SK-N-SH (cell line): ENCODE results near the gene SPATA6. TPM values are rescaled to one million over a fixed set of nuclear protein-coding genes. Genes with fewer than 3 reads are reported as not detected.

Experiments
- CTCF ChIA-PET: fragments of 300-600, 350-600 bp; formaldehyde crosslinking; extraction: SDS; loops from one replicate; lab custom pipeline; 2021; lab: Yijun Ruan, JAX
- POLR2A ChIA-PET: fragments of 350-600 bp; sonication (Branson Sonifier 250); formaldehyde crosslinking; extraction: SDS; loops from one replicate; lab custom pipeline; 2020; ENCODE audit warnings: antibody characterized with exemption, inconsistent platforms; lab: Yijun Ruan, JAX
- DNase-seq: peaks from one replicate; pipeline ENCODE4 v3.0.0; 2012
- H2AFZ ChIP-seq: fragments of 200-600 bp; sonication (generic); 2 replicates; pipeline ENCODE4 v1.8.1; 2016; ENCODE audit warnings: antibody characterized with exemption, mild to moderate bottlenecking, low read depth
- H3F3A ChIP-seq: fragments of 200-600 bp; sonication (generic); replicated peaks from 2 replicates; pipeline ENCODE3; 2016; ENCODE audit warnings: antibody characterized with exemption, mild to moderate bottlenecking; ENCODE audit not compliant: insufficient read depth
- H3K27ac ChIP-seq, 2 experiments: fragments of 200-500 bp in 1 of 2; fragments of 200-600 bp in 1 of 2; sonication (Bioruptor generic) in 1 of 2; sonication (generic), shearing (Covaris generic) in 1 of 2; 2 replicates each; pipeline versions ENCODE4 v1.5.1 to v1.6.1; 2014 to 2016; ENCODE audit warnings: low read depth in 2 of 2, inconsistent platforms in 1 of 2, low read length in 1 of 2, mild to moderate bottlenecking in 1 of 2, mixed read lengths in 1 of 2
- H3K27me3 ChIP-seq: fragments of 200-600 bp; sonication (generic), shearing (Covaris generic); 2 replicates; pipeline ENCODE4 v1.6.1; 2016; ENCODE audit warnings: mixed run types; ENCODE audit not compliant: insufficient read depth
- H3K36me3 ChIP-seq, 2 experiments: fragments of 200-500 bp in 1 of 2; fragments of 200-600 bp in 1 of 2; sonication (Bioruptor generic) in 1 of 2; sonication (generic) in 1 of 2; replicated peaks in 1 of 2; 2 replicates each; pipeline versions ENCODE3 to v1.5.1; 2014 to 2016; ENCODE audit warnings: low read length in 1 of 2, mild to moderate bottlenecking in 1 of 2; ENCODE audit not compliant: insufficient read depth in 2 of 2, control insufficient read depth in 1 of 2
- H3K4me1 ChIP-seq, 2 experiments: fragments of 200-500 bp in 1 of 2; fragments of 200-600 bp in 1 of 2; sonication (Bioruptor generic) in 1 of 2; sonication (generic), shearing (Covaris generic) in 1 of 2; 2 replicates each; pipeline versions ENCODE4 v1.5.1 to v1.6.1; 2014 to 2016; ENCODE audit warnings: low read depth in 1 of 2, low read length in 1 of 2, mixed run types in 1 of 2; ENCODE audit not compliant: insufficient read depth in 2 of 2, control insufficient read depth in 1 of 2
- H3K4me2 ChIP-seq: fragments of 200-600 bp; sonication (generic), shearing (Covaris generic); 2 replicates; pipeline ENCODE4 v1.6.1; 2017; ENCODE audit warnings: mixed run types
- H3K4me3 ChIP-seq, 2 experiments: fragments of 200-500 bp in 1 of 2; fragments of 200-600 bp in 1 of 2; sonication (Bioruptor generic) in 1 of 2; sonication (generic), shearing (Covaris generic) in 1 of 2; 2 replicates each; pipeline versions ENCODE4 v1.5.1 to v1.8.1; 2014 to 2016; ENCODE audit warnings: low read depth in 2 of 2, inconsistent platforms in 1 of 2, low read length in 1 of 2, mild to moderate bottlenecking in 1 of 2, mixed read lengths in 1 of 2, moderate library complexity in 1 of 2
- H3K79me2 ChIP-seq: fragments of 200-600 bp; sonication (generic); 2 replicates; pipeline ENCODE4 v1.8.1; 2017; ENCODE audit warnings: mild to moderate bottlenecking; ENCODE audit not compliant: insufficient read depth
- H3K9ac ChIP-seq: fragments of 200-600 bp; sonication (generic); 2 replicates; pipeline ENCODE4 v1.6.1; 2017; ENCODE audit warnings: mixed run types
- H3K9me2 ChIP-seq: fragments of 200-600 bp; sonication (generic); 2 replicates; pipeline ENCODE4 v1.6.1; 2017; ENCODE audit warnings: mixed run types
- H3K9me3 ChIP-seq: fragments of 200-600 bp; sonication (generic); 2 replicates; pipeline ENCODE4 v1.6.1; 2017; ENCODE audit warnings: mixed run types, mild to moderate bottlenecking, moderate library complexity
- H4K20me1 ChIP-seq: fragments of 200-600 bp; sonication (generic); 2 replicates; pipeline ENCODE4 v1.6.1; 2017; ENCODE audit warnings: mild to moderate bottlenecking, mixed run types; ENCODE audit not compliant: insufficient read depth
- EZH2phosphoT487 ChIP-seq: fragments of 200-600 bp; sonication (generic); IDR thresholded peaks from 2 replicates; pipeline ENCODE4 v1.6.1; 2017; ENCODE audit warnings: low read depth, mixed run types, mild to moderate bottlenecking, antibody characterized with exemption, moderate library complexity, borderline replicate concordance
- FOSL2 ChIP-seq: IDR thresholded peaks from 2 replicates; pipeline ENCODE4 v1.4.0; 2012; ENCODE audit warnings: low read depth, mild to moderate bottlenecking, moderate library complexity, borderline replicate concordance
- FOXM1 ChIP-seq: IDR thresholded peaks from 2 replicates; pipeline ENCODE4 v1.4.0; 2012; ENCODE audit warnings: low read depth, mild to moderate bottlenecking
- JUND ChIP-seq: IDR thresholded peaks from 2 replicates; pipeline ENCODE4 v1.4.0; 2012
- MEF2A ChIP-seq: IDR thresholded peaks from 2 replicates; pipeline ENCODE4 v1.4.0; 2012; ENCODE audit warnings: low read depth, borderline replicate concordance
- MXI1 ChIP-seq: IDR thresholded peaks from 2 replicates; pipeline ENCODE4 v1.6.1; 2012; ENCODE audit warnings: mild to moderate bottlenecking, low read depth, low read length, improper control_type of control experiment
- POLR2AphosphoS5 ChIP-seq: IDR thresholded peaks from 2 replicates; pipeline ENCODE4 v1.6.1; 2012; ENCODE audit warnings: low read depth, low read length
- RAD21 ChIP-seq: IDR thresholded peaks from 2 replicates; pipeline ENCODE4 v1.6.1; 2012; ENCODE audit warnings: mild to moderate bottlenecking, low read length
- RCOR1 ChIP-seq: fragments of 150-350 bp; IDR thresholded peaks from 2 replicates; pipeline ENCODE4 v1.6.1; 2017; ENCODE audit warnings: antibody characterized with exemption, low read length
- RFX5 ChIP-seq: IDR thresholded peaks from 2 replicates; pipeline ENCODE4 v1.6.1; 2012; ENCODE audit warnings: mild to moderate bottlenecking, improper control_type of control experiment, low read length
- RXRA ChIP-seq: IDR thresholded peaks from 2 replicates; pipeline ENCODE4 v1.4.0; 2012; ENCODE audit warnings: low read depth, mild to moderate bottlenecking, borderline replicate concordance
- SMC3 ChIP-seq: IDR thresholded peaks from 2 replicates; pipeline ENCODE4 v1.6.1; 2012; ENCODE audit warnings: low read depth, low read length, improper control_type of control experiment
- TCF12 ChIP-seq: IDR thresholded peaks from 2 replicates; pipeline ENCODE4 v1.4.0; 2012
- TEAD4 ChIP-seq: IDR thresholded peaks from 2 replicates; pipeline ENCODE4 v1.4.0; 2012; ENCODE audit warnings: mild to moderate bottlenecking, borderline replicate concordance; ENCODE audit not compliant: insufficient read depth
- ZBTB33 ChIP-seq: IDR thresholded peaks from 2 replicates; pipeline ENCODE4 v1.4.0; 2012; ENCODE audit warnings: low read depth, borderline replicate concordance
- WGBS: methylation state at CpG from one replicate; pipeline ENCODE4 v1.1.6; 2017; ENCODE audit warnings: low lambda C conversion rate; 5-methylcytosine and 5-hydroxymethylcytosine counted together
- polyA plus RNA-seq, 3 experiments: library from polyadenylated mRNA; depleted of rRNA; stranded (reverse); fragments of >200 nt; gene quantifications; 2 replicates each; pipeline ENCODE4 v1.2.3, GENCODE V29; 2012
- TF ChIP-seq, protein P1 (sequence below): fragments of 150-350 bp; IDR thresholded peaks from 2 replicates; pipeline ENCODE4 v1.6.1; 2016; ENCODE audit warnings: mild to moderate bottlenecking, low read depth, low read length

The SPATA6 gene
- polyA plus RNA-seq, 1 of the 3 experiments (the other 2 are of a cell fraction): 2.4 TPM

GRCh38 chr1:48396208-48396607, 75.8 kb downstream of the SPATA6 start:
- no peaks in the 10 kb centered on the region for H3F3A ChIP-seq
- H3K79me2 ChIP-seq: no peaks in the 10 kb centered on the region
- ChIA-PET POLR2A (no interaction called here), CTCF (no interaction called here)
- no peaks in the 10 kb centered on the region for H3K9me3 ChIP-seq
- peaks cover 0 to 4% of the 10 kb centered on the region in 2 experiments; a peak in 1 of 4 replicates for H3K4me1 ChIP-seq
- no peak overlapping the region for H2AFZ ChIP-seq
- H3K27ac ChIP-seq: no peak overlapping the region
- no peaks in the 10 kb centered on the region for H4K20me1 ChIP-seq
- H3K27me3 ChIP-seq: no peaks in the 10 kb centered on the region
- no peaks in the 10 kb centered on the region for H3K9me2 ChIP-seq
- H3K36me3 ChIP-seq: peaks cover 0 to 13% of the 10 kb centered on the region in 2 experiments
- DNase-seq: no peak
- TF ChIP-seq ZBTB33 (no peak), MXI1 (no peak), POLR2AphosphoS5 (no peak), RAD21 (no peak), FOSL2 (no peak), TCF12 (no peak), MEF2A (no peak)
- H3K4me2 ChIP-seq: no peak overlapping the region
- no peak overlapping the region for H3K4me3 ChIP-seq
- H3K9ac ChIP-seq: no peak overlapping the region
- 60% methylated on average over 2 of the region's 2 CpGs for WGBS

DNA sequence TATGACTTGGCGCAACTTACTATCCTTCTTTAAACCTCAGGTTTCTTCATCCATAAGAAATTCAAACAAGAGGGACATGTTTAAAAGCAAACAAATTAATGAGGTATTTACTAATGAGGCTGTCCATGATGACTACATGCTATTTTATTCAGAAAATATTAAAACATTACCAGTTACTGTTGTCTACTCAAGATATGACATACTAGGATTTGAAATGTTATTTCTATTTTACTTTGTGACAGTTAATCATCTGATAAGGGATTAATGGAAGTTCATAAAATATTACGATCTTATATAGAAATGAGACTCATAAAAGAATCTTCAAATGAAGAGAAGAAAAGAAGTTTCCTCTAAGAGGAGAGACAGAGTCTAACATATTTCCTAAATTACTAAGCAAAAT, 80.1 kb downstream of the SPATA6 start:
- ChIA-PET CTCF (no interaction called here), POLR2A (no interaction called here)
- 99% methylated on average over 2 of the region's 2 CpGs for WGBS

More for the DNA sequence above, 80.1 kb downstream of the SPATA6 start:
- Histone ChIP-seq H3K9me2 (no peaks in the 10 kb centered on the region), H3K36me3 (peaks cover 0 to 3% of the 10 kb centered on the region in 2 experiments), H3K4me1 (peaks cover 0 to 4% of the 10 kb centered on the region in 2 experiments; a peak in 1 of 4 replicates), H3K27me3 (no peaks in the 10 kb centered on the region), H3K9ac (no peak overlapping the region), H3F3A (no peaks in the 10 kb centered on the region), H4K20me1 (no peaks in the 10 kb centered on the region), H2AFZ (no peak overlapping the region), H3K4me3 (no peak overlapping the region), H3K79me2 (no peaks in the 10 kb centered on the region), H3K9me3 (no peaks in the 10 kb centered on the region), H3K27ac (no peak overlapping the region), H3K4me2 (no peak overlapping the region)
- TF ChIP-seq FOXM1 (no peak), EZH2phosphoT487 (no peak), JUND (no peak), RFX5 (no peak), SMC3 (no peak), RCOR1 (no peak), RXRA (no peak), TEAD4 (no peak), MEF2A (no peak)
- TF ChIP-seq, protein P1, sequence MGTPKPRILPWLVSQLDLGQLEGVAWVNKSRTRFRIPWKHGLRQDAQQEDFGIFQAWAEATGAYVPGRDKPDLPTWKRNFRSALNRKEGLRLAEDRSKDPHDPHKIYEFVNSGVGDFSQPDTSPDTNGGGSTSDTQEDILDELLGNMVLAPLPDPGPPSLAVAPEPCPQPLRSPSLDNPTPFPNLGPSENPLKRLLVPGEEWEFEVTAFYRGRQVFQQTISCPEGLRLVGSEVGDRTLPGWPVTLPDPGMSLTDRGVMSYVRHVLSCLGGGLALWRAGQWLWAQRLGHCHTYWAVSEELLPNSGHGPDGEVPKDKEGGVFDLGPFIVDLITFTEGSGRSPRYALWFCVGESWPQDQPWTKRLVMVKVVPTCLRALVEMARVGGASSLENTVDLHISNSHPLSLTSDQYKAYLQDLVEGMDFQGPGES: no peak
- DNase-seq: no peak
